A673 (cell line): ENCODE measurements around the gene NEMP2.

ENCODE experiments used
- CTCF ChIP-seq: fragments of 300-800, 200-600 bp; sonication (generic); conservative IDR thresholded peaks from 2 replicates; pipeline ENCODE4 v1.5.1; 2017; ENCODE audit warnings: low read depth, mild to moderate bottlenecking, antibody characterized with exemption, low read length, moderate library complexity, mixed read lengths
- EZH2 ChIP-seq: fragments of 200-600 bp; sonication (generic); IDR thresholded peaks from 2 replicates; pipeline ENCODE4 v1.6.1; 2017; ENCODE audit warnings: borderline replicate concordance, low read depth, mild to moderate bottlenecking, mixed read lengths, antibody characterized with exemption, low read length; ENCODE audit not compliant: poor library complexity, severe bottlenecking

- TF ChIP-seq CTCF, result no peak
- TF ChIP-seq EZH2, result no peak
Observed at GRCh38 chr2:190490502-190490901, 44.0 kb downstream of the NEMP2 start.
